Measurements from ENCODE around the gene TIAM2. TPM values are rescaled to one million over a fixed set of nuclear protein-coding genes. Genes with fewer than 3 reads are reported as not detected.

Gene TIAM2
- total and polyA plus RNA-seq, 7 donors = 1.2 to 15.8 (median 11.0) TPM

GRCh38 chr6:155047523-155047922, 52.4 kb downstream of the TIAM2 start:
- H3K36me3 ChIP-seq = no peaks in the 10 kb centered on the region
- TF ChIP-seq EP300 (IDR thresholded peaks at IDR 0.05) (no peak), CTCF (IDR thresholded peaks at IDR 0.05) (no peak)
- intact Hi-C loops (cut with DNase I) = no loop called here
- H3K9me3 ChIP-seq = no peaks in the 10 kb centered on the region
- no peak overlapping the region for H3K27ac ChIP-seq
- 68 to 77% methylated on average over 7 of the region's 7 CpGs for WGBS, 2 donors
- no peaks in the 10 kb centered on the region for H3K4me1 ChIP-seq
- no peak overlapping the region for H3K4me3 ChIP-seq
- no peaks in the 10 kb centered on the region for H3K27me3 ChIP-seq
- no peak for DNase-seq

GRCh38 chr6:155050311-155050710, 55.2 kb downstream of the TIAM2 start:
- Histone ChIP-seq H3K27me3 (no peaks in the 10 kb centered on the region), H3K9me3 (no peaks in the 10 kb centered on the region), H3K4me1 (no peaks in the 10 kb centered on the region), H3K27ac (no peak overlapping the region), H3K36me3 (no peaks in the 10 kb centered on the region), H3K4me3 (no peak overlapping the region)
- no peak for DNase-seq
- no peak for TF ChIP-seq CTCF (IDR thresholded peaks at IDR 0.05)
- TF ChIP-seq EP300 (IDR thresholded peaks at IDR 0.05) = no peak
- TF ChIP-seq POLR2A (IDR thresholded peaks at IDR 0.05) = no peak
- no peak for TF ChIP-seq POLR2AphosphoS5 (IDR thresholded peaks at IDR 0.05)
- intact Hi-C loops (cut with DNase I) = no loop called here
- 66 to 85% methylated on average over 5 of the region's 5 CpGs for WGBS, 2 donors

DNA sequence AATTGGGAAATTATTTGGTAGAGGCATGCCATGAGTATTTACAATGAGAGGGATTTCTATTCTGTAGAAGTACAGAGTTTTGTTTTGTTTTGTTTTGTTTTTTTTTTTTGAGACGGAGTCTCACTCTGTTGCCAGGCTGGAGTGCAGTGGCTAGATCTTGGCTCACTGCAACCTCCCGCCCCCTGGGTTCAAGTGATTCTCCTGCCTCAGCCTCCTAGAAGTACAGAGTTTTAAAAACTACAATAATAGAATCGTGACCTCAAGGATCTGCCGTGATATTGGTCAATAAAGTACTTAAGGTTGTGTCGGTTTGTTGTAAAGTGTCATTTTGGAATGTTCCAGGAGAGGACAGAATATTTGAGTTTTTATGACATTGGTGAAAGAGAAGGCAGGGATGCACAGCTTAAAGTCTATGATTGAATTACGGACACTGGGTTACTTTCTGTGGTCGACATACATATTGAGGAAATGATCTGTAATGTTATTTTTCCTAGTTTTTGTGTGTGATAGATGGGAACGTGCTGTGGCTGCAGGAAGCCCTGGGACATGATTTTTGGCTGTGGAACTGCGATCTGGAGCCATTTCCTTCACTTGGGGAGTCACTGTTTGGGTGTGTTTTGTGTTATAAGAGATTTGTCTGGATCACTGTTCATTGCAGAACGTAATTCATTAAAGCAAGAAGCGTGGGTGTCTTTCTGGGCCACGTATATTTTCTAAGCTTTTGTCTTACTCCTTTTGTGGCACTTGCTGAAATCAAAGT, 59.6 kb downstream of the TIAM2 start:
- Histone ChIP-seq H3K27me3 (no peaks in the 10 kb centered on the region), H3K27ac (no peak overlapping the region), H3K4me1 (no peaks in the 10 kb centered on the region), H3K9me3 (no peaks in the 10 kb centered on the region), H3K4me3 (no peak overlapping the region), H3K36me3 (no peaks in the 10 kb centered on the region)
- TF ChIP-seq CTCF (IDR thresholded peaks at IDR 0.05) = no peak
- no peak for TF ChIP-seq POLR2A (IDR thresholded peaks at IDR 0.05)
- no peak for TF ChIP-seq EP300 (IDR thresholded peaks at IDR 0.05)
- TF ChIP-seq POLR2AphosphoS5 (IDR thresholded peaks at IDR 0.05) = no peak
- 64 to 73% methylated on average over 12 of the region's 12 CpGs for WGBS, 2 donors
- no peak for DNase-seq
- intact Hi-C loops (cut with DNase I) = no loop called here

GRCh38 chr6:155055729-155056128, 60.6 kb downstream of the TIAM2 start:
- H3K27ac ChIP-seq = no peak overlapping the region
- no peak for DNase-seq
- H3K4me1 ChIP-seq = no peaks in the 10 kb centered on the region
- TF ChIP-seq POLR2AphosphoS5 (IDR thresholded peaks at IDR 0.05) (no peak), EP300 (IDR thresholded peaks at IDR 0.05) (no peak), POLR2A (IDR thresholded peaks at IDR 0.05) (no peak), CTCF (IDR thresholded peaks at IDR 0.05) (no peak)
- H3K9me3 ChIP-seq = no peaks in the 10 kb centered on the region
- intact Hi-C loops (cut with DNase I) = no loop called here
- no peaks in the 10 kb centered on the region for H3K36me3 ChIP-seq
- no peaks in the 10 kb centered on the region for H3K27me3 ChIP-seq
- WGBS, 2 donors = 91 to 93% methylated on average over 2 of the region's 2 CpGs
- H3K4me3 ChIP-seq = no peak overlapping the region

GRCh38 chr6:155056756-155057155, 61.6 kb downstream of the TIAM2 start:
- H3K36me3 ChIP-seq = no peaks in the 10 kb centered on the region
- H3K27me3 ChIP-seq = no peaks in the 10 kb centered on the region
- H3K4me1 ChIP-seq = no peaks in the 10 kb centered on the region
- DNase-seq = no peak
- WGBS, 2 donors = 93 to 94% methylated on average over 3 of the region's 3 CpGs
- no peaks in the 10 kb centered on the region for H3K9me3 ChIP-seq
- no peak overlapping the region for H3K4me3 ChIP-seq
- no peak for TF ChIP-seq POLR2A (IDR thresholded peaks at IDR 0.05)
- no peak for TF ChIP-seq POLR2AphosphoS5 (IDR thresholded peaks at IDR 0.05)
- TF ChIP-seq EP300 (IDR thresholded peaks at IDR 0.05) = no peak
- no peak for TF ChIP-seq CTCF (IDR thresholded peaks at IDR 0.05)
- H3K27ac ChIP-seq = no peak overlapping the region
- intact Hi-C loops (cut with DNase I) = no loop called here

All from sigmoid colon (tissue), 7 donors.